ENCODE measurements around the gene ANKRD66.

- TF ChIP-seq GATA2 (IDR thresholded peaks at IDR 0.05; ENCODE audit: low read depth, low read length) (no peak), GATA3 (IDR thresholded peaks at IDR 0.05; ENCODE audit: low read depth, low read length) (no peak)
Observed at GRCh38 chr6:46756469-46757213, 9.9 kb downstream of the ANKRD66 start.
